ENCODE data around the gene CD200. TPM values are rescaled to one million over a fixed set of nuclear protein-coding genes. Genes with fewer than 3 reads are reported as not detected.
"Not testable (repeated sequence)": the region's sequence is repeated elsewhere in the genome, so short reads cannot be mapped to it uniquely, and the experiment has no call there.

The CD200 gene
- total and polyA plus RNA-seq, 11 donors = 0.26 to 23.9 (median 0.81) TPM

DNA sequence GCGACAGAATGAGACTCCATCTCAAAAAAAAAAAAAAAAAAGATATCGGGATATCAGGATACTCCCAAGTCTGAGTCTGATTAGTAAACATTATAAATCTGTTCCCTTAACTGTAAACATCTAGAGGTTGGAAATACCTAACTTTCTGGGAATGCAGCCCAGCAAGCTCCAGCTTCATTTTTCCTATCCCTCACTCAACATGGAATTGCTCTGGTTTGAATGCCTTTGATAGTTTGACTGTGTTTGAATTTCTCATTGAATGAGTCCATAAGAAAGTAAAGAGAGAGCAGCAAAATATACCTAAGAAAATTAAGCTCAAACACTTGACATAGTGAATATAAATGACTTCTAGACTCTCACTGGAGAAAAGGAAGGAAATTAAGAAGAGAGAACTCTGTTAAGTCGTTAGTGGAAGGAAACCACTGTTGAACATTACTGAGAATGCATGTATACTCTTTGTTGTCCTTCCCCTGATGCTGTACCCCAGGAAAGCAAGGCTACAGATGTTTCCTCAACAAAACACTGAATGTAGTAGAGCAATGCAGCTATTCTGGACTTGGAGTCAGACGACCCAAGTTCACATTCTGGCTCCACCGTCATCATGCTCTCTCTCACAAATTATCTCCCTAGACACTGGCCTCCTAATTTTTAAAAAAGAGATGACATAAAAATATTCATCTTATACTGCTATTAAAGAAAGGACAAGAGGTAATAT lies 62.4 kb downstream of the CD200 start:
- peak in 1 of 4 donors; percentile 66 for ATAC-seq
- Histone ChIP-seq H3K27ac (peak overlapping the region in 4 of 12 donors; percentile 14 to 37 (median 34)), H3K27me3 (no peaks in the 10 kb centered on the region), H3K9me3 (peaks cover 0 to 9% (median 0%) of the 10 kb centered on the region in 12 donors), H3K4me3 (no peak overlapping the region), H3K36me3 (no peaks in the 10 kb centered on the region), H3K4me1 (peaks cover 0 to 37% (median 12%) of the 10 kb centered on the region in 12 donors)
- intact Hi-C loops (cut with DNase I) = loop anchor here in 1 of 10 donors (10.0 kb wide), 1 partner anchor 119 kb away; no protein-coding TSS in a partner anchor
- 42 to 51% (median 47%) methylated on average over 5 of the region's 5 CpGs for WGBS, 4 donors
- TF ChIP-seq, protein P1, sequence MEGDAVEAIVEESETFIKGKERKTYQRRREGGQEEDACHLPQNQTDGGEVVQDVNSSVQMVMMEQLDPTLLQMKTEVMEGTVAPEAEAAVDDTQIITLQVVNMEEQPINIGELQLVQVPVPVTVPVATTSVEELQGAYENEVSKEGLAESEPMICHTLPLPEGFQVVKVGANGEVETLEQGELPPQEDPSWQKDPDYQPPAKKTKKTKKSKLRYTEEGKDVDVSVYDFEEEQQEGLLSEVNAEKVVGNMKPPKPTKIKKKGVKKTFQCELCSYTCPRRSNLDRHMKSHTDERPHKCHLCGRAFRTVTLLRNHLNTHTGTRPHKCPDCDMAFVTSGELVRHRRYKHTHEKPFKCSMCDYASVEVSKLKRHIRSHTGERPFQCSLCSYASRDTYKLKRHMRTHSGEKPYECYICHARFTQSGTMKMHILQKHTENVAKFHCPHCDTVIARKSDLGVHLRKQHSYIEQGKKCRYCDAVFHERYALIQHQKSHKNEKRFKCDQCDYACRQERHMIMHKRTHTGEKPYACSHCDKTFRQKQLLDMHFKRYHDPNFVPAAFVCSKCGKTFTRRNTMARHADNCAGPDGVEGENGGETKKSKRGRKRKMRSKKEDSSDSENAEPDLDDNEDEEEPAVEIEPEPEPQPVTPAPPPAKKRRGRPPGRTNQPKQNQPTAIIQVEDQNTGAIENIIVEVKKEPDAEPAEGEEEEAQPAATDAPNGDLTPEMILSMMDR (IDR thresholded peaks at IDR 0.05) = no peak
- TF ChIP-seq POLR2A (IDR thresholded peaks at IDR 0.05) = no peak
- no peak for DNase-seq

DNA sequence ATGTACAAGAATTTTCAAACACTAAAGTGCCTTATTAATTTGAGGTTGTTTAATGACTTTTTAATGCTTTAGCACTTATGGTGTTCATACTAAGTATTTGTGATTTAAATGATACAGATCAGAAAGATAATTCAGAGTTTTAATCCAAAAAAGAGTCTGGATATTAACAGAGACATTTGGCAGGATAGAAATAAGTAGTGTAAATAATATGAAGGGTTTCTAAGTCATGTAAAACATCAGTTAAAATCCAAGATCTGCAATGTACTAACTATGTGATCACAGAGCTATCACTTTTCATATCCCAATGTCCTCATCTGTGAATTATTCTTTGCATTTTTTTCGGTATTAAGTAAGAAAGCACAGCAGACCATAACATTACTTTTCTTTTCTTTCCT lies 62.9 kb downstream of the CD200 start:
- intact Hi-C loops (cut with DNase I) = loop anchor here in 1 of 10 donors (10.0 kb wide), 1 partner anchor 119 kb away; no protein-coding TSS in a partner anchor
- Histone ChIP-seq H3K36me3 (no peaks in the 10 kb centered on the region), H3K9me3 (peaks cover 0 to 9% (median 0%) of the 10 kb centered on the region in 12 donors), H3K4me1 (peaks cover 0 to 31% (median 10%) of the 10 kb centered on the region in 12 donors), H3K4me3 (no peak overlapping the region), H3K27me3 (no peaks in the 10 kb centered on the region), H3K27ac (peak overlapping the region in 4 of 12 donors; percentile 14 to 37 (median 34))
- no peak for ATAC-seq
- TF ChIP-seq, protein P1 (IDR thresholded peaks at IDR 0.05) = no peak
- TF ChIP-seq POLR2A (IDR thresholded peaks at IDR 0.05) = no peak
- no peak for DNase-seq
- WGBS, 4 donors = 0 to 3% (median 1%) methylated on average over 1 of the region's 1 CpG

DNA sequence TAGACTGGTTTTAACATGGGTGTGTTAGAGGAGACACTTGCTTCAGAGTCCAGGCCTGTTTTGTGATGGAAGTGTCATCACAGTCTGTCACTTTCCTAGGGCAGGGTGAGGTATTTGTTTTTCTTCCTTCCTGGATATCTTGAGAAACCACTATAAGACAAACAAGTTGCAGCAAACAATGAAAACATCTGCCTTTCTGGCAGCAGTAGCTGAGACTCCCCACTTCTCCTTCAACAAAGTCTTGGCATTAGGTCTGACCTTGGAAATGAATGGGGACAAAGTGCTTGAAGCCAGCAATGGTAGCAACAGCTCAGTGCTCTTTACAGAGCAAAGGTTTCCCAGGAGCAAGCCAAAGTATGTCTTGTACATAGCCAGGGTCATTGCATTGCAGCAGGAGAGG lies 64.6 kb downstream of the CD200 start:
- intact Hi-C loops (cut with DNase I) = loop anchor here in 1 of 10 donors (10.0 kb wide), 1 partner anchor 117 kb away; no protein-coding TSS in a partner anchor
- DNase-seq (no peak), ATAC-seq (peak in 1 of 4 donors; percentile 65)
- Histone ChIP-seq H3K9me3 (peaks cover 0 to 6% (median 0%) of the 10 kb centered on the region in 12 donors), H3K36me3 (no peaks in the 10 kb centered on the region), H3K4me3 (no peak overlapping the region), H3K4me1 (peaks cover 0 to 21% (median 1%) of the 10 kb centered on the region in 12 donors), H3K27ac (peak overlapping the region in 3 of 12 donors; percentile 6 to 31 (median 22)), H3K27me3 (no peaks in the 10 kb centered on the region)
- TF ChIP-seq, protein P1 (IDR thresholded peaks at IDR 0.05) = no peak
- no peak for TF ChIP-seq POLR2A (IDR thresholded peaks at IDR 0.05)

DNA sequence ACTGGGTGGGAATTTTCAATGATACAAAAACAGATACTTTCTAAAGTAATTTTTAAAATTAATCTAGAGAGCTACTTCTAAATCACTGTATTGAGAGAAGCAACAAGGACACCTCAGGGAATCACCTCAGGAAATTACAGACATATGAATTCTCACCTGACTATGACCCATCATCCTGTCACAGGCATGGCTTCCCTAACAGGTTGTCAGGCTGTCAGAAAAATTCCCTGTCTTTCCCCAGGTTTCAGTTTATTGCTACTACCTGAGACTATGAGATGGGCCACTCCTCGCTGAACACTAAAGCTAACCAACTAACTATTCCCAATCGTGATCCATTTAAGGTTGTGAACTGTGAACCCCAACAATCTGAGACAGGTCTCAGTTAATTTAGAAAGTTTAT lies 66.1 kb downstream of the CD200 start:
- no peak for TF ChIP-seq POLR2A (IDR thresholded peaks at IDR 0.05)
- TF ChIP-seq, protein P1 (IDR thresholded peaks at IDR 0.05) = no peak

DNA sequence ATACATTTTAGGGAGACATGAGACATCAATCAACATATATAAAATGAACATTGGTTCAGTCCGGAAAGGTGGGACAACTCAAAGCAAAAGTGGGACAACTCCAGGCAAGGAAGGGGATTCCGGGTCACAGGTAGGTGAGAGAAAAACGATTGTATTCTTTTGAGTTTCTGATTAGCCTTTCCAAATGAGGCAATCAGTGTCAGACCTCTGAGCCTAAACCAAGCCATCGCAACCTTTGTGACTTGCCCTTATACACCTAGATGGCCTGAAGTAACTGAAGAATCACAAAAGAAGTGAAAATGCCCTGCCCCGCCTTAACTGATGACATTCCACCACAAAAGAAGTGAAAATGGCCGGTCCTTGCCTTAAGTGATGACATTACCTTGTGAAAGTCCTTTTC lies 66.6 kb downstream of the CD200 start:
- WGBS, 4 donors = 83 to 91% (median 88%) methylated on average over 5 to 6 of the region's 6 CpGs
- intact Hi-C loops (cut with DNase I) = loop anchor here in 1 of 10 donors (10.0 kb wide), 1 partner anchor 115 kb away; no protein-coding TSS in a partner anchor

More for the DNA sequence above, 66.1 kb downstream of the CD200 start:
- no peaks in the 10 kb centered on the region for H3K9me3 ChIP-seq
- WGBS, 4 donors = 89 to 94% (median 92%) methylated on average over 2 of the region's 2 CpGs
- H3K27me3 ChIP-seq = no peaks in the 10 kb centered on the region
- DNase-seq (no peak), ATAC-seq (no peak)
- no peak overlapping the region for H3K4me3 ChIP-seq
- no peaks in the 10 kb centered on the region for H3K36me3 ChIP-seq
- H3K27ac ChIP-seq = no peak overlapping the region
- intact Hi-C loops (cut with DNase I) = loop anchor here in 1 of 10 donors (10.0 kb wide), 1 partner anchor 116 kb away; no protein-coding TSS in a partner anchor
- peaks cover 0 to 21% (median 1%) of the 10 kb centered on the region in 12 donors for H3K4me1 ChIP-seq

DNA sequence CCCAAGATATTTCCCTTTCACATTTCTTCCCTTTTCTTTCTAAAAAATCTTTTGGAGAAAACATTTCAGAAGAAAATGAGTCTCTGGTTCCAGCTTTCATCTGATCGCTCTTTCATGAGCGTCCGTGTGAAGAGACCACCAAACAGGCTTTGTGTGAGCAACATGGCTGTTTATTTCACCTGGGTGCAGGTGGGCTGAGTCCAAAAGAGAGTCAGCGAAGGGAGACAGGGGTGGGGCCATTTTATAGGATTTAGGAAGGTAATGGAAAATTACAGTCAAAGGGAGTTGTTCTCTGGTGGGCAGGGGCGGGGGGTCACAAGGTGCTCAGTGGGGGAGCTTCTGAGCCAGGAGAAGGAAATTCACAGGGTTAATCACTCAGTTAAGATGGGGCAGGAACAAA lies 67.4 kb downstream of the CD200 start:
- H3K27me3 ChIP-seq; H3K4me3 ChIP-seq; DNase-seq; H3K36me3 ChIP-seq; H3K9me3 ChIP-seq; H3K27ac ChIP-seq; ATAC-seq; intact Hi-C loops (cut with DNase I): not testable (repeated sequence)
- WGBS, 4 donors = 91 to 95% (median 93%) methylated on average over 5 of the region's 5 CpGs
- peaks cover 0 to 13% (median 0%) of the 10 kb centered on the region in 12 donors for H3K4me1 ChIP-seq

More for the DNA sequence above, 66.6 kb downstream of the CD200 start:
- not testable (repeated sequence) for H3K4me3 ChIP-seq, H3K9me3 ChIP-seq, H3K36me3 ChIP-seq, H3K27ac ChIP-seq, ATAC-seq, H3K27me3 ChIP-seq, DNase-seq
- peaks cover 0 to 16% (median under 1%) of the 10 kb centered on the region in 12 donors for H3K4me1 ChIP-seq

Measured in heart left ventricle (tissue), 16 donors.